Neural cell (in vitro differentiated cells): ENCODE data around the gene TARBP2. TPM values are rescaled to one million over a fixed set of nuclear protein-coding genes. Genes with fewer than 3 reads are reported as not detected.

Experiments
- H2AFZ ChIP-seq: fragments of 200-600, 300-800 bp; sonication (generic), shearing (Covaris generic); 2 replicates; pipeline ENCODE4 v1.6.0; 2014; ENCODE audit warnings: low read depth, mild to moderate bottlenecking, antibody characterized with exemption, low read length, moderate library complexity
- H3F3A ChIP-seq: fragments of 200-600 bp; shearing (Covaris generic); 2 replicates; pipeline ENCODE4 v1.6.1; 2016; ENCODE audit warnings: mild to moderate bottlenecking, moderate library complexity, mixed read lengths, antibody characterized with exemption, low read length; ENCODE audit not compliant: insufficient read depth, poor library complexity, severe bottlenecking
- H3K27ac ChIP-seq: fragments of 200-600, 300-800 bp; sonication (generic), shearing (Covaris generic); 2 replicates; pipeline ENCODE4 v1.5.1; 2014; ENCODE audit warnings: mild to moderate bottlenecking, low read length, moderate library complexity
- H3K27me3 ChIP-seq: fragments of 300-800, 200-600 bp; sonication (generic), shearing (Covaris generic); 2 replicates; pipeline ENCODE4 v1.6.0; 2014; ENCODE audit warnings: mild to moderate bottlenecking, low read depth, low read length, moderate library complexity; ENCODE audit not compliant: insufficient read depth
- H3K36me3 ChIP-seq: fragments of 300-800, 200-600 bp; sonication (generic), shearing (Covaris generic); 2 replicates; pipeline ENCODE4 v1.5.1; 2014; ENCODE audit warnings: mild to moderate bottlenecking, antibody characterized with exemption, low read length, moderate library complexity; ENCODE audit not compliant: insufficient read depth
- H3K4me2 ChIP-seq: fragments of 300-800, 200-600 bp; sonication (generic), shearing (Covaris generic); 2 replicates; pipeline ENCODE4 v1.6.0; 2014; ENCODE audit warnings: mild to moderate bottlenecking, low read length
- H3K4me3 ChIP-seq: fragments of 300-800, 200-600 bp; sonication (generic), shearing (Covaris generic); 2 replicates; pipeline ENCODE4 v1.5.1; 2014; ENCODE audit warnings: mild to moderate bottlenecking, low read length, moderate library complexity
- H3K79me2 ChIP-seq: fragments of 200-600 bp; shearing (Covaris generic); replicated peaks from 2 replicates; pipeline ENCODE4 v1.6.0; 2014; ENCODE audit warnings: mild to moderate bottlenecking, low read length, moderate library complexity; ENCODE audit not compliant: insufficient read depth
- H3K9ac ChIP-seq: fragments of 300-800, 200-600 bp; sonication (generic), shearing (Covaris generic); 2 replicates; pipeline ENCODE4 v1.6.1; 2016; ENCODE audit warnings: mild to moderate bottlenecking, low read length, mixed read lengths
- H3K9me2 ChIP-seq: fragments of 200-600 bp; shearing (Covaris generic); 2 replicates; pipeline ENCODE4 v1.6.1; 2016; ENCODE audit warnings: mild to moderate bottlenecking, low read length, mixed read lengths; ENCODE audit not compliant: insufficient read depth
- H3K9me3 ChIP-seq: fragments of 200-600, 300-800 bp; sonication (generic), shearing (Covaris generic); 2 replicates; pipeline ENCODE4 v1.6.1; 2016; ENCODE audit warnings: mild to moderate bottlenecking, mixed run types, low read length, moderate library complexity, mixed read lengths
- H4K20me1 ChIP-seq: fragments of 200-600 bp; shearing (Covaris generic); 2 replicates; pipeline ENCODE4 v1.6.1; 2016; ENCODE audit warnings: mild to moderate bottlenecking, mixed run types; ENCODE audit not compliant: insufficient read depth
- CTCF ChIP-seq: fragments of 450-650 bp; IDR thresholded peaks from 2 replicates; pipeline ENCODE4 v1.5.1; 2014; ENCODE audit warnings: antibody characterized with exemption, mild to moderate bottlenecking, moderate library complexity; ENCODE audit not compliant: poor library complexity, severe bottlenecking
- MXI1 ChIP-seq: fragments of 450-650 bp; conservative IDR thresholded peaks from 2 replicates; pipeline ENCODE4 v1.6.1; 2014; ENCODE audit warnings: antibody characterized with exemption, mild to moderate bottlenecking; ENCODE audit not compliant: poor library complexity, severe bottlenecking
- POLR2AphosphoS5 ChIP-seq: IDR thresholded peaks from 2 replicates; pipeline ENCODE4 v1.6.1; 2012
- RAD21 ChIP-seq: fragments of 450-650 bp; conservative IDR thresholded peaks from 2 replicates; pipeline ENCODE4 v1.6.1; 2014; ENCODE audit warnings: antibody characterized with exemption, mild to moderate bottlenecking, moderate library complexity
- TAF1 ChIP-seq: IDR thresholded peaks from 2 replicates; pipeline ENCODE4 v1.6.1; 2012; ENCODE audit warnings: low read depth
- polyA plus RNA-seq: library from polyadenylated mRNA; depleted of rRNA; stranded (reverse); fragments of >200 nt; gene quantifications from 2 replicates; pipeline ENCODE4 v1.2.3, GENCODE V29; 2014
- TF ChIP-seq, protein P1 (sequence below): IDR thresholded peaks from 2 replicates; pipeline ENCODE4 v1.6.1; 2012; ENCODE audit warnings: borderline replicate concordance

The TARBP2 gene
- polyA plus RNA-seq, 1 donor from 2014 or later, result 135 TPM

DNA sequence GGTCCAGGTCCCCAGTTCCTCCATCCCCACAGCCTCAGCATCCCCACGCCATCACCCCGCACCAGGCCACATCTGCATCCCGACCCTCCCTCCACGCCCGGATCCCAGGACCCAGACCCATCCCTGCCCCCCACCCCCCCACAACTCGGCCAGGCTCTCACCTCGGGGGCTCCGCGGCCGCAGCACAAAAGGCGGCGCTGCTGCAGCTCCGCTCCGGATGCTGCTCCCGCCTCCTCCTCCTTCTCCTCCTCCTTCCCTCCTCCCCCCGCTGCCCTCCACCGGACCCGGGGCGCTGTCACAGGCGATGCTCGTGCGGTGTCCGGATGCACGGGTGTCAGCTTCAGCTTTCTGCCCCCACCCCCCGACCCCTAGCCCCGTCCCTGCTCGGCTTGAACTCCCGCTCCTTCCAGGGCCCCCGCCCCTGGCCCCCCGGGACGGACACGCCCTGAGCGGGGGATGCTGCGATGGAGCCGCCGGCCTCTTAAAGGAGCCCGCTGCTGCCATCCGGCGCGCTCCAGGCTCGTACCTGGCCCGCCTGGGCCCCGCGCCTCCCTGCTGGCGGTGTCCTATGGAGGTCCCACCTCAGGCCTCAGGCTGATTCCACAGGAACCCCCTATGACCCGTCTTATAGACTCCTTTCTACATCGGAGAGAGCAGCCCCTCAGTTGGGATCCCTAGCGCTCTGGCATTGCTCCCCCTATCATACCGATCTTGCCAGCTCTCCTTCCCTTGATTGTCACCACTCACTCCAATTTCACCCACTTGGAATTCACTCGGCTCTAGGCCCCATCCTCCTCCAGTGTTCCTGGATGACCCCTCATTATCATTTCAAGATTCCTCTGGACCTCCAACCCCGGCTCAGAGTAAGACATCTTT is 1.6 kb upstream of the TARBP2 start, which contains the start of gene MAP3K12:
MAP3K12 (minus strand) TSS at position 193 of the 876 bp plus-strand sequence. CDS start 12,067 bp downstream, outside the sequence.
- no peaks in the 10 kb centered on the region for H4K20me1 ChIP-seq
- peaks cover 13% of the 10 kb centered on the region for H3F3A ChIP-seq
- peak within 1 kb of the TSS; percentile 99 for H3K9ac ChIP-seq
- no peaks in the 10 kb centered on the region for H3K9me3 ChIP-seq
- no peaks in the 10 kb centered on the region for H3K27me3 ChIP-seq
- H2AFZ ChIP-seq, result peak within 1 kb of the TSS; percentile 47
- H3K4me3 ChIP-seq, result peak within 1 kb of the TSS; percentile 71
- H3K9me2 ChIP-seq, result no peaks in the 10 kb centered on the region
- H3K36me3 ChIP-seq, result peaks cover 3% of the 10 kb centered on the region
- peak; percentile 74 for TF ChIP-seq POLR2AphosphoS5
- TF ChIP-seq CTCF, result peak; percentile 26
- TF ChIP-seq, protein P1, sequence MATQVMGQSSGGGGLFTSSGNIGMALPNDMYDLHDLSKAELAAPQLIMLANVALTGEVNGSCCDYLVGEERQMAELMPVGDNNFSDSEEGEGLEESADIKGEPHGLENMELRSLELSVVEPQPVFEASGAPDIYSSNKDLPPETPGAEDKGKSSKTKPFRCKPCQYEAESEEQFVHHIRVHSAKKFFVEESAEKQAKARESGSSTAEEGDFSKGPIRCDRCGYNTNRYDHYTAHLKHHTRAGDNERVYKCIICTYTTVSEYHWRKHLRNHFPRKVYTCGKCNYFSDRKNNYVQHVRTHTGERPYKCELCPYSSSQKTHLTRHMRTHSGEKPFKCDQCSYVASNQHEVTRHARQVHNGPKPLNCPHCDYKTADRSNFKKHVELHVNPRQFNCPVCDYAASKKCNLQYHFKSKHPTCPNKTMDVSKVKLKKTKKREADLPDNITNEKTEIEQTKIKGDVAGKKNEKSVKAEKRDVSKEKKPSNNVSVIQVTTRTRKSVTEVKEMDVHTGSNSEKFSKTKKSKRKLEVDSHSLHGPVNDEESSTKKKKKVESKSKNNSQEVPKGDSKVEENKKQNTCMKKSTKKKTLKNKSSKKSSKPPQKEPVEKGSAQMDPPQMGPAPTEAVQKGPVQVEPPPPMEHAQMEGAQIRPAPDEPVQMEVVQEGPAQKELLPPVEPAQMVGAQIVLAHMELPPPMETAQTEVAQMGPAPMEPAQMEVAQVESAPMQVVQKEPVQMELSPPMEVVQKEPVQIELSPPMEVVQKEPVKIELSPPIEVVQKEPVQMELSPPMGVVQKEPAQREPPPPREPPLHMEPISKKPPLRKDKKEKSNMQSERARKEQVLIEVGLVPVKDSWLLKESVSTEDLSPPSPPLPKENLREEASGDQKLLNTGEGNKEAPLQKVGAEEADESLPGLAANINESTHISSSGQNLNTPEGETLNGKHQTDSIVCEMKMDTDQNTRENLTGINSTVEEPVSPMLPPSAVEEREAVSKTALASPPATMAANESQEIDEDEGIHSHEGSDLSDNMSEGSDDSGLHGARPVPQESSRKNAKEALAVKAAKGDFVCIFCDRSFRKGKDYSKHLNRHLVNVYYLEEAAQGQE, result peak; percentile 11
- no peak for TF ChIP-seq RAD21
- H3K4me2 ChIP-seq, result peak within 1 kb of the TSS; percentile 96
- H3K79me2 ChIP-seq, result peaks cover 50% of the 10 kb centered on the region
- peak within 1 kb of the TSS; percentile 99 for H3K27ac ChIP-seq

DNA sequence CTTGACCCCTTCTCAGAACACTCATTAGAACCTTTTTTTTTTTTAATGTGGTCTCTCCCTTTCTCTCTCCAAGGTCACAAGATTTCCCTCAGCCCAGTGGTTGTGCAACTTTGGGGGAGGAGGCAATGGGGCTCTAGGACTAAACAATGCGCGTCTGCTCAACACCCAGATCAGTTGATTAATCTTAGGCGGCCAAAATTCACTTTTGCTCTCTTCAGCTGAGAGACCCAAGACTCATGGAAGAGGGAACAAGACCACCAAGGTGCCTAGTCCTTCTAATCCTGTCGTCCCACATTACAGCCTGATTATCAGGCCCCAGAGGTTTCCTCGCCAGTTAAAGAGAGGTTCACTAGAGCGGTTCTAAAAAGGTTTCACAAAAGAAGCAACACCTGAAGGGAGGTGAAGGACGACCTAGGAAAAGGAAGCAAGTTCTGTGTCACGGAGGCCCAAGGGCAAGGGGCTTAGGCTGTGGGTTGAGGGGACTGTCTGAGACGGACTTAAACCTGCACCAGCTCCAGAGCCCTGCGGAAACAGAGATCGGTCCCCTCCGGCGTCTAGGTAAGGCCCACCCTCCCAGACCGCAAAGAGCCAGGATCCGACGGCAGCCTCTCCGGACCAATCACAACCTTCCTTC is 824 bp upstream of the TARBP2 start:
- Histone ChIP-seq H3K4me3 (peak overlapping the region; percentile 71), H3K36me3 (peaks cover 3% of the 10 kb centered on the region), H2AFZ (no peak overlapping the region), H3K9me2 (no peaks in the 10 kb centered on the region), H3K27ac (peak overlapping the region; percentile 99), H3F3A (peaks cover 13% of the 10 kb centered on the region), H3K79me2 (peaks cover 50% of the 10 kb centered on the region), H3K9me3 (no peaks in the 10 kb centered on the region), H3K4me2 (peak overlapping the region; percentile 96), H3K27me3 (no peaks in the 10 kb centered on the region), H3K9ac (peak overlapping the region; percentile 99), H4K20me1 (no peaks in the 10 kb centered on the region)
- no peak for TF ChIP-seq CTCF
- TF ChIP-seq MXI1, result no peak
- TF ChIP-seq TAF1, result peak; percentile 67
- TF ChIP-seq POLR2AphosphoS5, result peak; percentile 98
